HT-29 (cell line): ENCODE results near the gene APOL2. TPM values are rescaled to one million over a fixed set of nuclear protein-coding genes. Genes with fewer than 3 reads are reported as not detected.
"Not testable (repeated sequence)": the region's sequence is repeated elsewhere in the genome, so short reads cannot be mapped to it uniquely, and the experiment has no call there.

Experiments used
- DNase-seq: peaks from one replicate; pipeline ENCODE4 v3.0.0-alpha.2; 2015; ENCODE audit warnings: low spot score
- total RNA-seq: library from RNA; depleted of rRNA; stranded (reverse); fragments of >200 nt; shearing (Covaris generic); gene quantifications from 2 replicates; pipeline ENCODE4 v1.2.3, GENCODE V29; 2014

Gene APOL2
- total RNA-seq, 1 experiment from 2014 or later: 20.8 TPM

DNA sequence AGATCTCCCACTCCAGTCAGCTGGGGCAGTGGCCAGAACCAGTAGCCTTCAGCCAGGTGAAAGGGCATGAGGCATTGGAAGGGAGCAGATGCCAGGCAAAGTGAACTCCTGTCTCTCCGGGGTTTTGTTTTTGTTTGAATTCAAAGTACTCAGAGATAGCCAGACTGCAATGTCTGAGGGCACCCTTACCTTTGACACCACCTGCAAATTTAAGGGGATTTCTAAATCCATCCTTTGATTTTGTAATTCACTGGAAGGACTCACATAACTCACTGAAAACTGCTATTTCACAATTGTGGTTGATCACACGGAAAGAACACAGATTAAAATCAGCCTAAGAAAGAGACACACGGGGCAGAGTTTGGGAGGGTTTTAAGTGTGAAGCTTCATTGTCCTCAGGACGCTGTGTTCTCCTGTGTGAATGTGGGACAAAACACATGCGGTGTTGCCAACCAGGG lies 23.9 kb upstream of the APOL2 start:
- DNase-seq: not testable (repeated sequence)

DNA sequence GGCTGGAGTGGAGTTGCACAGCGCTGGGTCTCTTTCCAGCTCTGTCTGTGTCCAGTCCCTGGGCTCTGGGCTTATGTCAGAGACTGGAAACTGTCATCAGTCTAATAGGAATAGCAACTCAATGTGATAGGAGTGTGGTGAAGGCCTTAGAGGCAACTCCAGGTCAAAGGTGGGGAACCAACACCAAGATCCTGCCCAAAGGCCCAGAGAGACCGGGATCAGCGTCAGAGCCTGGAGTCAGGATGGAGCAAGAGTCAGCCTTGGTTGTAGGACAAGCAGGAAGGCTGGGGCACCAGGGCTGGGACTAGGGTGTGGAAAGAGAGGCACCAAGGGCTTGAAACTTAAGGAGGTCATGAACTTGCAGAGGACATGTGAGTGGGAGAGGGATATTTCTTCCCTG lies 23.0 kb upstream of the APOL2 start:
- not testable (repeated sequence) for DNase-seq

DNA sequence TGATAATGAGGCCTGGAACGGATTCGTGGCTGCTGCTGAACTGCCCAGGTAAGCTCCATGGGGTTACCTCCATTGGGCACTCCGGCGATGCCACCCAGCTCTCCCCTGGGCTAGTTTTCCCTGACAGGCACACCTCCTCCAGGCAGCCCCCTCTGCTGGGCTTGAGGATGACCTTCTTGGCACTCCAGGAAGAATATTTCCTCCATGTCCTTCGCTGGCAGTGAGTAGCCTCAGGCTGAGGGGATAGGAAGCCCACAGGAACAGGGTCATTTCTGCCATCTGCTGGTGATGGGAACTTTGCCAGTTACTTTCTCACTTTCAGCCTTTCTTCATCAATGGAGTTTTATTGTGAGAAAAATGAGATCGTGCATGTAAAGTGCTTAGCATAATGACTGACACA lies 22.3 kb upstream of the APOL2 start:
- not testable (repeated sequence) for DNase-seq

DNA sequence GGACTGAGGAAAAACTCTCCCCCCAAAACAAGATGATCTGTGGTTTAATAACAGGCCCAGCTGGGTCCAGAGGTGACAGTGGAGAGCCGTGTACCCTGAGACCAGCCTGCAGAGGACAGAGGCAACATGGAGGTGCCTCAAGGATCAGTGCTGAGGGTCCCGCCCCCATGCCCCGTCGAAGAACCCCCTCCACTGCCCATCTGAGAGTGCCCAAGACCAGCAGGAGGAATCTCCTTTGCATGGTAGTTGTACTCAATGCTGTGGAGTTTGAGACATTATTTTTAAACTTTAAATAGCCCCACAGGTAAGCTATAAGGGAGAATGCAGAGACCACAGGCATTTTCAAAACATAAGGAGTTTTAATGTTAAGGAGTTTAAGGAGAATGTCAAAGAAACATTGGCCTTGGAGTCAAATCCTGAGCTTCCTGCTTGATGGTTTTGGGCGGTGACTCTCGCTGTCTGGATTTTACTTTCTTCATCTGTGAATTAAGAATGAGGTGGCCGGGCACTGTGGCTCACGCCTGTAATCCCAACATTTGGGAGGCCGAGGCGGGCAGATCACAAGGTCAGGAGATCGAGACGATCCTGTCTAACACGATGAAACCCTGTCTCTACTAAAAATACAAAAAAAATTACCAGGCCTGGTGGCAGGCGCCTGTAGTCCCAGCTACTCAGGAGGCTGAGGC lies 20.4 kb upstream of the APOL2 start:
- DNase-seq: no peak

DNA sequence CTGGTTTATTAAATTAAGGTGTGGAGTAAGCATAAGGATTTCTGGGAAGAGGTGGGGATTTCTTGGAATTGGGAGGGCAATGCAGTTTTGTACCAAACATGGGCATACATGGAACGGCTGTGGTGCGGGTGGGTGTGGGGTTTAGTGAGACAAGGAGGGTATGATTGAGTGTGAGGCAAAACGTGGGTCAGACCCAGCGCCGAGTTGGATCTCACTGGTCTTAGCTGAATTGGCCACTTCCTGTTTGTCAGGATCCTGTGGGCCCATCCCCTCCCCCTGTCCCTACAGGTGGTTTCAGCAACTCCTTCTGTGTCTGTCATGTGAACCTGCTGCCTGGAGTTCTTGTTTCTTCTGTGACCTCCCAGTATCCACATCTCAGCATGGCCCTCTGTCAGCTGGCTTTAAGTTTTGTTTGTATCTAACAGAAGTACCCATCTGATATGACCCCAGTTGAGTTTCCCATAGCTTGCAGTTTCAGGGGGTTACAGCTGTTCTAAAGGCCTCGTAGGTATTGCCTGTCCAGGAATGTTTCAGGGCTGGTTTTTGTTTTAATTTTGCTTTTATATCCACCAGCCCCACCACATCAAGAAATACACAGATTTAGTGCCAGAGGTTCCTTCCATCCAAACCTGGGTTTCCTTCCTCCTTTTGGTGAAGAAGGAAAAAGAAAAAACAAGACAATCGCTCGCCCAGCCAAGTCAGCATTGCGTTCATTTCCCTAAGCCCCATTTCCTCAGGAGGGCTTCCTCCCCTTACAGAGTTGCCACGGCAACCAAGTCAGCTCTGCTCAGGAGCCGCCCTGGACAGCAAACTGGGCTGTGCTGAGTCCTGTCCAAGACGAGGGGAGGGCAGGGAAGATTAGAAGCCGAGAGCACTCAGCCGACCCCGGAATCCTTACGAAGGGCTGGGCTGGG lies 19.6 kb upstream of the APOL2 start:
- no peak for DNase-seq

DNA sequence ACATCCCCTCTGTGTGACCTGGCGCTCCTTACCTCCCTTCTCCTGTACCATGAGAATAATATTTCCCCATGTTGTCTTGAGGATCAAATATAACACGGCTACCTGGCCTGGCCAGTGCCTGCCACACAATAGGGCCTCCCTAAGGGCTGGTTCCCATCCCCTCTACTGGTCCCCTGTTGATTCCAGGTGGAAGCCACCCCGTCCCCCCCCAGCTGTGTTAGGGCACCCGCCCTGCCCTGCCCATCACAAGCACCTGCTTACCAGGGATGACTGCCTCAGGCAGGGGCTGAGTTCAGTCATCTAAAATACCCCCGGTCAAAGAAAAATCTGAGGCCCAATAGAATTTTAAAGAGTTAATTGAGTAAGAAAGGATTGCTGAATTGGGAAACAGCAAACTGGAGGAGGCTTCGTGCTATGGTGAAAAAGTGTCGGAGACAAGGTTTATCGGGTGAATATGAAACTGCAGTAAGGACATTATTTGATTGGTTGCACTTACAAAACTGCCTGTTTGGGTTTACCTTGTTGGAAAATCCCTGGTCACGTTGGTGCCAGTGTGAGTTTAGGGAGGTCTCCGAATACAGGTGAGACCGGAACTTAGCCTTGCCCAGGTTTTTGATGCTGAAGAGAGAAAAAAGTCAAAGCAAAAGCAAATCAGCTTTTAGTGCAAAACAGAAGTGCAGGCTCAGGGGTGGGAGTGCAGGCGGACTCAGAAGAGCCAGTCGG lies 18.8 kb upstream of the APOL2 start:
- no peak for DNase-seq

DNA sequence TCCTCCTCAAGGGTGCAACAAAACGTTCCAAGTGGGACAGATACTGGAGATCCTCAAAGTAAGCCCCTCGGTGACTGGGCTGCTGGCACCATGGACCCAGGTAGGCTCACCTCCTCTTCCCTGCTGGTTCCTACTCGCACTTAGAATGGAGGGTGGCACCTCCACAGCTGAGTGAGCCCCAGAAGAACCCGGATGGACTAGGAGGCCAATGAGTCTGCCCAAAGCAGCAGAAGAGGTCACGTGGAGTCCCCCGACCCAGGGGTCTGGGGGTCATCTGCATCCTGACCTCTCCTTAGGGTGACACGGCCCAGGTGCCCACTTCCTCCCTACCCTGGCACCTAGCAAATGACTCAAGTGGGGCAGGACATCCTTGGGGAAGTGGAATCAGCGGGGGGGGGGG lies 18.0 kb upstream of the APOL2 start:
- DNase-seq: no peak

DNA sequence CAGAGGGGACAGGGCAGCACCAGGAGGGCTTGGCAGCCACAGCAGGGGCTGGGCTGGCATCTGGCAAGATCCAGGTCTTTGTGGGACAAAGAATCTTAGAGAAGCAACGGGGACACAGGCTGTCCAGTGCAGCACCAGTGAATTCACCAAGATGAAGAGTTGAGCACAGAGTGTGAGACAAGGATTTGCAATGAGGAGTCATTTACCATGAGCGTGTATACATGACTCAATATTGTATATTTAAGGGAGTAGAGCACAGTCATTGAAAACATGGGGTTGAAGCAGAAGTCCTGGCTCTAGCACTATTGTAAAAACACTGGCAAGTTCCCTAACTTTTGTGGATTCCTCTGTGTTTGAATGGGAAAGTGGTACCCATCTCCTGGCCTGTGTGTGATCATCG lies 17.2 kb upstream of the APOL2 start:
- no peak for DNase-seq

DNA sequence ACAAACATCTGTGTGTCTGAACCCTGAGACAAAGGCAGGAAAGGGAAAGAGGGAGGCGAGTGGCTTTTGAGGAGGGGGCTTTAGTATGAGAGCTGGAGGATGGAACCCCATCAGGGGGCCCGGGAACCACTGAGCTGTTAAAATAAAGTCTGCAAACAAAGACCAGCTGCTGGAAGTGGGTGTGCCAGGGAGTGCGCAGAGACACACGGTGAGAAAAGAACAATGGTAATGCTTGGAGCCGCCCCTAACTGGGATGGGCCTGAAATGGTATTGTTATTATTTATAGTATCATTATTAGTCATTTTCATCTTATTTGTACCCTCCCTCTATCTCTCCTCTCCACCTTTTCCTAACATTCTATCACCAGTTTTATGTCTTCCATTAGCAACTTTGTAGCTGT lies 16.2 kb upstream of the APOL2 start:
- DNase-seq: not testable (repeated sequence)

DNA sequence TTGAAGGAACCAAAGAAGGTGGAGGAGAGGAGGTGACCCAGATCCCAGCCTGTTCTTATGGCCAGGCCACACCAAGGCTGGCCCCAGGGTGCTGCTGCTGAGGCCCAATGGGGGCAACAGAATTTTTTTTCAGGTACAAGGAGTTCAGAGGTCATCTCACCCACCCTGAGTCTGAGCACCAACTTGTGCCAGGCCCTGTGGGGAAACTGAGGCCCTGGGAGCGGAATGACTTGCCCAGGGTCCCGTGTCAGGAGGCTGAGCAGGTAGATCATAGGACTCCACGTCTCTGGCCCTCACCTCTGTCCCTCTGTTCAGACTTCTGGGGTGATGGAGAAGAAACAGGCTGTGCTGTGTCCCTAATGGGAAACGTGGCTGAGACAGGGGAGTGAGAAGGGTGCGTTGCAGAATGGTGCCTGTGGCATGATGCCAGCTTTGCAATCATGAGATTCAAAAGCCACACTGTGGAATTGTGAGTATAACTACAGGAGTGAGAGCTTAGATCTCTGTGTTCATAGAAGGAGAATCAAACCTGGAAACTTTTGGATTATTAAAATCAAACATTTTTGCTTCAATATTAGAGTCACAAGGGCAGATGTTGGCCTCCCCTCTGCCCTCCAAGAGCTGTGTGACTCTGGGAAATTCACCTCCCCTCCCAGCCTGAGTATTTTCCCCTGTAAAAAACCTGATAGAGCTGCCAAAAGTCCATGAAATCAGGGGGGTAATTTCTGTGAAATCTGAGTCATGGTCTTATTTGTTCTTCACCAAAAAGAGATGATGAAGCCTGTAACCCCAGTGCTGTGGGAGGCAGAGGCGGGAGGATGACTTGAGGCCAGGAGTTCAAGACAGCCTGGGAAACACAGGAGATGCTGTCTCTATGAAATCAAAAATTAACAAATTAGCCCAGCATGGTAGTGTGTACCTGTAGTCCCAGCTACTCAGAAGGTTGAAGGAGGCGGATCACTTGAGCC lies 14.5 kb upstream of the APOL2 start:
- peak; percentile 3 for DNase-seq

DNA sequence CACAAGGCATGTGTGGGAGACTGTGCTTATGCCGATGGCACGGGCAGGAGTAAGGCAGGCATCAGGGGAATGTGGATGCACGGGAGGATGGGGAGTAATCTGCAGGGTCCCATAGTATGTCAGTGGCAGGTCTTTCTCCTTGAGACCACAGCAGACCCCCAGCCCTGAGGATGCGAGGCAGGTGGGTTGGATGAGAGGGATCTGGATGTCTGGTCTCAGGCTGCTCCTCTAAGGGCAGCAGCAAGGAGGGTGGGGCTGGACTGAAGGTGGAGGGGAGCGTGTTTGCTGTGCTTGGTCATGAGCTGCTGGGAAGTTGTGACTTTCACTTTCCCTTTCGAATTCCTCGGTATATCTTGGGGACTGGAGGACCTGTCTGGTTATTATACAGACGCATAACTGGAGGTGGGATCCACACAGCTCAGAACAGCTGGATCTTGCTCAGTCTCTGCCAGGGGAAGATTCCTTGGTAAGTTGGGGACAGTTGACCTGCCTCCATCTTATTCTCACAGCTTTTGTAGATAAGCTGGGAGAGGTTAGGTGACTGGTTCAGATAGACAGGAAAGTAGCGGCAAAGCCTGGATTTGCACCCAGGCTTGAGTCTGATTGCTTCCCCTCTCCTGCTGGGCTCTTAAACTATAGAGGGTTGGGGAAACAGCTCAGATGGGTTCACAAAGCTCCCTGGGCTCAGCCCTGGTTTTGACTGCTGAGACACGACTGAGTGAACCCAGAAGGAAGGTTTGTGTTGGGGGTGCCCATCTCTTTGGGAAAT lies 13.6 kb upstream of the APOL2 start, which contains the start of gene APOL1:
Gene APOL1 (plus strand): TSS at position 380 of the 769 bp plus-strand sequence. CDS start 1,823 bp downstream, outside the sequence.
- DNase-seq: peak; percentile 70

DNA sequence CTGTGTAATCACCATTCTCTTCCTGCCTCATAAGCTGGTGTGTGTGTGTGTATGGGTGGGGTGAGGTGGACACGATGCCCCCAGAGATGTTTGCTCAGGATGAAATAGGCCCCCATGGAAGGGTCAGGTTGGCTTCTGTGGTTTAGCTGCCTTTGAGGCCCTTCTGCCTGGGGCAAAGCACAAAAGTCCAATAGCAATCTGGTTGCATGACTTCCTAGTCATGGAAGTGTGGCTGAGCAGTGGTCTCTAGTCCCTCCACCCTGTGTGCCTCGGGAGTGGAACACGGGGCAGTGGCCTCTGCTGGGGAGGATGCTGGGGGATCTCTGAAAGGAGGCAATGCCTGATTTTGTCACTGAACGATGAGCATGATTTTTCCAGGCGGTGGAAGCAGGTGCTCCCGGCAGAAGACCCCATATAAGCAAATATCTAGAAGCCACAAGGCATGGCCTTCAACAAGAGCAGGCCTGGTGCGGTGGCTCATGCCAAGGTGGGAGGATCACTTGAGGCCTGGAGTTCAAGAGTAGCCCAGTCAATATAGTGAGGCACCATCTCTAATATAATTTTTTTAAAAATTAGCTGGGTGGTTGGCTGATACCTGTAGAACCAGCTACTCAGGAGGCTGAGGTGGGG lies 12.8 kb upstream of the APOL2 start:
- DNase-seq: not testable (repeated sequence)

DNA sequence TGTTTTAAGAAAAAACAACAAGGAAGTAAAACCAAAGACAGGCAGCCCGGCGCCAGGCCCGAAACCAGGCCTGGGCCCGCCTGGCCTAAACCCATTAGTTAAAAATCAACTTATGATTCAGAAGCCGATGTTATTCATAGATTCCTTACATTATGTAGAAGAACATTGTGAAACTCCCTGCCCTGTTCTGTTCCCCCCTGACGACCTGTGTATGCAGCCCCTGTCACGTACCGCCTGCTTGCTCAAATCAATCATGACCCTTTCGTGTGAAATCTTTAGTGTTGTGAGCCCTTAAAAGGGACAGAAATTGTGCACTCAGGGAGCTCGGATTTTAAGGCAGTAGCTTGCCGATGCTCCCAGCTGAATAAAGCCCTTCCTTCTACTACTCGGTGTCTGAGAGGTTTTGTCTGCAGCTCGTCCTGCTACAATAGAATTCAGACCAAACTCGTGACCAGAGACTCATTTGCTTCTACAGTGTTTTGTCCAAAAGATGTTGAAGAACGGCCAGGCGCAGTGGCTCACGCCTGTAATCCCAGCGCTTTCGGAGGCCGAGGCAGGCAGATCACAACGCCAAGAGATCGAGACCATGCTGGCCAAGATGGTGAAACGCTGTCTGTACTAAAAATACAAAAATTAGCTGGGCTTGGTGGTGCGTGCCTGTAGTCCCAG lies 11.1 kb upstream of the APOL2 start:
- DNase-seq: peak; percentile 22

DNA sequence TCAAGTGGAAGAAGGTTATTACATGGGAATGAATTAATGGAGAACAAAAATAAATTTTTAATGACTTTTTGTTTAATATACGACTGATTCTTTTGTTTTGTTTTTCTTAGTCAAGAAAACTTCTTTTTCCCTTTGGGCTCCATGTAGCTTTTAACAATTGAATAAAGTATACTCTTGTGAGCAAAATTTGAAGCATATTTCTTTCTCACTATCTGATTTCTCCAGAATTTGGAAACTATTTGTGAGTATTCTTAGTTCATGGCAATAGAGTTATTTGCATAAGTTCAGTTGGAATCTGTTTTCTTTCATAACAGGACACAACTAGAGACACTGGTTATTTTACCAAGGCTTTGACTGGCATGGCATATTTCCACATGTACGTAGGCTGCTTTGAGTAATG lies 9.8 kb upstream of the APOL2 start:
- DNase-seq: no peak

DNA sequence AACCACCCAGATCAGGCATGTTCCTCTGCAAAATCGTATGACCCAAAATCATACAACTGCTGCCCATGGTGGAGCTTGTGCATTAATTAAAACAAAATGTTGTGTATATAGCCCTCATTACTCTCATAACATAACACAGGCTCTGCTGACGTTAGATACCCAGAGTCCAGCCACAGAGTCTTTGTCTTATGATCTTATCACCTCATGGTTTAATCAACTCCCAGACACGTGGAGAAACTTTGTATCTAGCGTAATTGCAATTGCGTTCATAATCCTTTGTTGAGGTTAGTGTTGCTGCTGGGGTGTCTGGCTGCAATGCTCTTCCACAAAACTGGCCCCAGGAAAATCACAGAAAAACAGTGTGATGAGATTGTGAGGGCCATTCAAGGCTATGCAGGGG lies 8.6 kb upstream of the APOL2 start:
- DNase-seq: no peak

DNA sequence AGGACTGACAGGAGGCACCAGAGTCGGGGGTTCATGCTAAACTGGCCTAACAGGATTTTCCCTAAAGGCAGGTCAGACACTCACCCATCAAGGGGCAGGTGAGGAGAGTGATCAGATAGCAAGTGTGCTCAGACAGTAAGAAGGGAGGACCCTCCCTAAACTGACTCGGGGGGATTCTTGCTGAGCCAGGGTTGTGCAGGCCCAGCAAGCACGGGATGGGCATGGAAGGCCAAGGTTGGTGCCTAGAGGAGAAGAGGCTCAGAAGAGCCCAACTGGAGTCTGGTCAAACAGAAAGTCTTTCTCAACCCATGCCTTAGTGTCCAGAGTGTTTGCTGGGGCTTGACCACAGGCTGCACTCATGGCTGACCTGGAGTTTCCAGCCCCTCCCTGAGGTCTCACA lies 7.4 kb upstream of the APOL2 start:
- DNase-seq: no peak

DNA sequence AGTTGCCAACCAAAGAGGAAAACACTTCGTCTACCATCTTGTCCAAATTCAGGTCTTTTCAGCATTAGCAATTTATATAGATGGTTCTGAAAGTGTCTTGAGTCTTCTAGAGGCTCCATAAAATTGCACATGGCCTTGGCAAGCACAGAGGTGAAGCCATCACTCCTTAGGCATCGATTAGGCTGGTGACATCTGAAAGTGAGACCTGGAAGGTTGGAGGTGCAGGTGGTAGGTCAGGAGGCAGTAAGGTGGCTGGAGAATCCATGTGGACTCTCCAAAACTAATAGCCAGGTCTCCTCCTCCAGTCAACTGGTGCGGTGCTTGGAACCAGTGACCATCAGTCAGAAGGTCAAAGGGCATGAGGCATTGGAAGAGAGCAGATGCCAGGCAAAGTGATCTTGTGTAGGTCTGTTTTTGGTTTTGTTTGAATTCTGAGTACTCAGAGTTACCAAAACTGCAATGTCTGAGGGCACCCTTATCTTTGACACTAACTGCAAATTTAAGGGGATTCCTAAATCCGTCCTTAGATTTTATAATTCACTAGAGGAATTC lies 6.6 kb upstream of the APOL2 start:
- DNase-seq: no peak

DNA sequence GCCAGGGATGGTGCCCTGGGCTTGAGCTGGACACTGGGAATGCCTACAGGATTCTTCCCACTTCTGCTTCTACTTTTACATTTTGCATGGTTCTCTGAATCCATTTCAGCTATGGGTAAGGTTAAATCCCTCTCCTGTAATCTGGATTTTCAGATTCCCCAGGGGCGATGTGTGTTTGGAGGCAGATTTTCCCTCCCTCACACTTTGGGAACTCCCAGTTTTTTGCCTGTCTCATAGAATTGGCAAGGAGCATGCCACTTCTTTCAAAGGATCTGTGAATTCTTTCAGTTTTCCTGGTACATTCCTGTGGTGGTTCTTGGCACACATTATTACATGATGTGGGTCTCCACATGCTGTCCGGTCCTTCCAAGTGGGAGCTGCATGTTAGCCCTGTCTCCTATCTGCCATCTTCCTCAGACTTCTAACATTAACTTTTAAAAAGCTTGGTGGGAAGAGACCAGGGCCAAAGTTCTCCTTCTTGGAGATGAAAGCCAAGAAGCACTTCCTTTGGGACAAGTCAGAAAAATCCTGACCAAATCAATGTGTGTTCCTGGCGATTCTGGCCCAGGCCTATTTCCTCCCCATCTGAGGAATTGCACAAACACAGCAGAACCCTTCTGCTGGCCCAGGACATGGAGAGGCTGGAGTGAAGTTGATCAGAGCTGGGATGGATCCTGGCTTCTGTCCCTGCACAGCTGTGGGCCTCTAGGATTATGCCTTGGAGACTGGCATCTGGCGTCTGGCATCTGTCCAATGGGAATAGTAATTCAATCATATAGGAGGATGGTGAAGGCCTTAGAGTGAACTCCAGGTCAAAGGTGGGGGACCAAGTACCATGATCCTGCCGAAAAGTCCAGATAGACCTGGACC lies 5.4 kb upstream of the APOL2 start:
- no peak for DNase-seq
